HUES64 (cell line): Measurements from ENCODE around the gene ZNF20. TPM values are rescaled to one million over a fixed set of nuclear protein-coding genes. Genes with fewer than 3 reads are reported as not detected.

Experiments used
- H3K27ac ChIP-seq: 2 replicates; pipeline ENCODE4 v1.7.0; 2013; ENCODE audit warnings: low read depth, low read length, inconsistent platforms
- H3K27me3 ChIP-seq: 2 replicates; pipeline ENCODE4 v1.6.1; 2013; ENCODE audit warnings: mild to moderate bottlenecking, low read length; ENCODE audit not compliant: insufficient read depth
- H3K36me3 ChIP-seq: 2 replicates; pipeline ENCODE4 v1.6.1; 2013; ENCODE audit warnings: mild to moderate bottlenecking, low read length; ENCODE audit not compliant: insufficient read depth
- H3K4me1 ChIP-seq: 2 replicates; pipeline ENCODE4 v1.6.1; 2013; ENCODE audit warnings: mild to moderate bottlenecking, low read length, moderate library complexity; ENCODE audit not compliant: insufficient read depth
- H3K4me3 ChIP-seq: 2 replicates; pipeline ENCODE4 v1.5.1; 2013; ENCODE audit warnings: mild to moderate bottlenecking, low read length, moderate library complexity
- H3K9ac ChIP-seq: 2 replicates; pipeline ENCODE4 v1.6.1; 2013; ENCODE audit warnings: mild to moderate bottlenecking, low read depth, low read length
- H3K9me3 ChIP-seq: 2 replicates; pipeline ENCODE4 v1.6.1; 2013; ENCODE audit warnings: low read depth, low read length; ENCODE audit not compliant: insufficient read depth
- WGBS: fragments of 150-250, 120-280 bp; methylation state at CpG from one replicate; pipeline ENCODE4 v1.1.7; 2013; ENCODE audit warnings: missing lambda C conversion rate; 5-methylcytosine and 5-hydroxymethylcytosine counted together
- polyA plus RNA-seq, 2 experiments: library from polyadenylated mRNA; stranded (reverse); fragments of 50-300 nt; gene quantifications; one replicate each; pipeline ENCODE4 v1.2.3, GENCODE V29; 2013

The ZNF20 gene
- polyA plus RNA-seq (2013, experiment 1 of 2): 4.4 TPM
- polyA plus RNA-seq (2013, experiment 2 of 2): 5.6 TPM

- Histone ChIP-seq H3K27ac (peak within 1 kb of the TSS; percentile 89), H3K4me1 (peaks cover 10% of the 10 kb centered on the region), H3K4me3 (peak within 1 kb of the TSS; percentile 87), H3K27me3 (no peaks in the 10 kb centered on the region), H3K9me3 (peaks cover 20% of the 10 kb centered on the region), H3K36me3 (peaks cover 56% of the 10 kb centered on the region), H3K9ac (peak within 1 kb of the TSS; percentile 93)
- WGBS: 2% methylated on average over 49 of the region's 49 CpGs
These were observed at the start of gene ZNF20 for GRCh38 chr19:12139885-12140544. Gene ZNF20, minus strand, starts transcription at chr19:12140350. Its CDS starts 168 bp downstream, at chr19:12140182.

- WGBS: 97% methylated on average over 6 of the region's 6 CpGs
- Histone ChIP-seq H3K27ac (no peak overlapping the region), H3K9me3 (peaks cover 78% of the 10 kb centered on the region), H3K27me3 (no peaks in the 10 kb centered on the region), H3K36me3 (peaks cover 62% of the 10 kb centered on the region), H3K4me1 (no peaks in the 10 kb centered on the region), H3K4me3 (no peak overlapping the region), H3K9ac (no peak overlapping the region)
These were observed 47.5 kb upstream of the ZNF20 start for GRCh38 chr19:12187625-12188024.

DNA sequence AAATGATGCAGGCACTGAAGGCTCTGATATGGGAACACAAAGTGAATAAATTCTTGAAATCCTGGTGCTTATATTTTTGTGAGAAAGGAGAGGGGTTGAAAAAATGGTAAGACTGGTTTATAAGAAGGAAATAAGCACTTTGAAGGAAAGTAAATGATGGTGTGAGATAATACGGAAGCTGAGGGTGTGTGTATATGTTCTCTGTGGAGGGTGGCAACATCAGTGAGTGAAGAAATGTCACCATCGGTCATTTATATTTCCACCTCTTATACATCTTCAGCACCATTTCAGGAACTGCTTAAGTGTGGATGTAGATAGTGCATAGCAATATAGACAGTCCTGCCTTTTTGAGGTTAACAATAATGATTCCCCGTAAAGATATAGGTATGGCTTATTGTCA lies 40.2 kb upstream of the ZNF20 start:
- Histone ChIP-seq H3K4me1 (no peaks in the 10 kb centered on the region), H3K27ac (no peak overlapping the region), H3K9ac (no peak overlapping the region), H3K9me3 (peaks cover 53% of the 10 kb centered on the region), H3K27me3 (no peaks in the 10 kb centered on the region), H3K4me3 (no peak overlapping the region), H3K36me3 (peaks cover 15% of the 10 kb centered on the region; the same call in 1 of the 2 replicates)
- WGBS: 96% methylated on average over 2 of the region's 3 CpGs

DNA sequence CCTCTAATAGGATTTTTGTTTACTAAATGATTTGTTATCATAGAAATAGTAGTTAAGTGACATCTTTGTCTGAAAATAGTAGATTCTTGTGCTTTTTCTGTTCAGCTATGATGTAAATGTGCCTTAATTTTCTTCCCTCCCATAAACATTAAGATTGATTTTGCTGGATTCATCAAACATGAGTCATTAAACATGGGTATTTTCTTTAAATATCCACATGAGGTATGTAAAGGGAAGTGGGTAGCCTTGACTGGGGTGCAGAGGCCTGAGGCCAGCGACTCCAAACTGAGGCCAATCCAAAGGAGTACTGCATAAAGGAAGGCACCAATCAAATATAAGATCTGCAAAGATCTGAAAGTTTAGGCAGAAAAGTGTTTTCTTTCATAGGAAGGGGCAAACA lies 26.5 kb upstream of the ZNF20 start:
- Histone ChIP-seq H3K27me3 (no peaks in the 10 kb centered on the region), H3K4me3 (no peak overlapping the region), H3K4me1 (no peaks in the 10 kb centered on the region), H3K27ac (no peak overlapping the region), H3K9ac (no peak overlapping the region), H3K9me3 (no peaks in the 10 kb centered on the region), H3K36me3 (peaks cover 10% of the 10 kb centered on the region)
- WGBS: 94% methylated on average over 1 of the region's 1 CpG

DNA sequence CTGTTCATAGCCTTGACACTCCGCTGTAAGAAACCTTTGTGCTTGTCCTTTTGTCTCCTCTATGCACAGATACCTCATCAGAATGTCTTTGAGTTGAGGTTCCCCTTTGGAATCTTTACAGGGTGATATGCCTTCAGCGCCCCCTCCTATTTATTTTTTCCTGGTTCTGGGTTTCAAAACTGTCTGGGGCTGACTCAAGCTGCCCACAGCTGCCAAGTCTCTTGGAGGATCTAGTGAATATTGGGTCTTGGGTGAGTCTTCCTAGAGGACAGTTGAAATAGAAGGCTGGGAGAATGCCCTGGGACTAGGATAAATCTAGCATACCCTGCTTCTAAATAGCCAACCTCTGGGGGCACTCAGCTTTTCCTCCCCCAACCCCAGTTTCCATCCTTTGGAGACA lies 23.7 kb upstream of the ZNF20 start:
- 33% methylated on average over 2 of the region's 2 CpGs for WGBS
- peak overlapping the region; percentile 96 for H3K4me3 ChIP-seq
- H3K27ac ChIP-seq: no peak overlapping the region
- peak overlapping the region; percentile 93 for H3K9ac ChIP-seq
- H3K9me3 ChIP-seq: no peaks in the 10 kb centered on the region
- no peaks in the 10 kb centered on the region for H3K4me1 ChIP-seq
- H3K36me3 ChIP-seq: peaks cover 7% of the 10 kb centered on the region; the same call in 1 of the 2 replicates
- no peaks in the 10 kb centered on the region for H3K27me3 ChIP-seq

DNA sequence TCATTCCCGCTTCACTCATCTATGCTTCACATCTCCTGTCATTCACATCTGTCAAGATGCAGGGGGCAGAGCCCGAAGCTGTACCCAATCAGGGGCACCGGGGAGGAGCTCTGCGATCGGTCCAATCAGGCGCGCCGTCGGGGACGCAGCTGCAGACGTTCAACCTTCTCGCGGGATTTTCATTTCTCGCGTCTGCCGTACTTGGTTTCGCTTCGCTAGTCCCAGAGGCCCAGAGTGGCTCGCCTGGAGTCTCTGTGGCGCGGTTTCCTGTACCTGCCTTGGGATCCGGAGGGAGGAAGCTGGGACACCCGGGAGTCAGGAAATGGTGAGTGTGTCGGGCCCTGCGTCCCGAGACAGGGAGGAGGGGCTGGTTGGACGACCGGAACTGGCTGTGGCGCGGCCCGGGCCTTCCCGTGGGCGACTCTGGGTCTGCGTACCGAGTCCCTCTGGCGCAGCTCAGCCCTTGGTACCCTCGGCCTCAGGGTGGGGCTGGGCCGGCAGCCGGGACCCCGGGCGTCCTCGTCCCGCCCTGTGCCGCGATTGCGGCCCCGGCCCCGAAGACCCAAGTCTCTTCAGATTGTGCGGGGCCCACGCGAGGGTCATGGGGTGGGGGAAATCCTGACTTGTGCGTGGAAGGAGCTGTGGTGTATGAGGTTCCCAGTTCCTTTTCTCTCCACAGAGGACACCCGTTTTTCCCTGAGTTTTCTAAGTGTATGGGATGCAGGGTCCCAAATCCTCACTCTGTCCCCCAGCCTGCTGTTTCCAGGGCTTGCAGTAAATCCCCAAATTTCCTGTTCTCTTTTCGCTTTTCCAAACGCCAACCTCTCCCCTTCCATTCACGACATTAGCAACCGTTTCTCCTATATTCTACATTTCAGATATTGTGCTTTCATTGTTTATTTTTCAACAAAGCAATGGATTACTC lies 23.0 kb upstream of the ZNF20 start, which contains the start of gene ZNF136:
Gene ZNF136, plus strand, starts transcription at position 215 of the 925 bp plus-strand sequence. Its CDS starts 108 bp downstream, at position 323.
- under 1% methylated on average over 57 of the region's 57 CpGs for WGBS
- Histone ChIP-seq H3K9ac (peak within 1 kb of the TSS; percentile 93), H3K4me1 (no peaks in the 10 kb centered on the region), H3K27me3 (no peaks in the 10 kb centered on the region), H3K4me3 (peak within 1 kb of the TSS; percentile 96), H3K36me3 (peaks cover 7% of the 10 kb centered on the region; the same call in 1 of the 2 replicates), H3K27ac (peak within 1 kb of the TSS; percentile 87), H3K9me3 (no peaks in the 10 kb centered on the region)

- WGBS: 39% methylated on average over 7 of the region's 8 CpGs
- no peaks in the 10 kb centered on the region for H3K9me3 ChIP-seq
- H3K36me3 ChIP-seq: peaks cover 7% of the 10 kb centered on the region; the same call in 1 of the 2 replicates
- no peaks in the 10 kb centered on the region for H3K4me1 ChIP-seq
- H3K4me3 ChIP-seq: peak overlapping the region; percentile 96
- H3K27me3 ChIP-seq: no peaks in the 10 kb centered on the region
- no peak overlapping the region for H3K27ac ChIP-seq
- no peak overlapping the region for H3K9ac ChIP-seq
These were observed 22.3 kb upstream of the ZNF20 start for GRCh38 chr19:12162513-12162881.

- Histone ChIP-seq H3K36me3 (0 out of 2 replicates have a peak, but pooled peaks cover under 1% of the 10 kb centered on the region), H3K27me3 (no peaks in the 10 kb centered on the region), H3K4me1 (peaks cover 5% of the 10 kb centered on the region), H3K27ac (no peak overlapping the region), H3K9ac (no peak overlapping the region), H3K9me3 (no peaks in the 10 kb centered on the region), H3K4me3 (no peak overlapping the region)
- 95% methylated on average over 25 of the region's 25 CpGs for WGBS
These were observed 19.7 kb upstream of the ZNF20 start for GRCh38 chr19:12159773-12160414.

GRCh38 chr19:12156223-12157058 lies 16.3 kb upstream of the ZNF20 start, which contains the start of gene ZNF625:
Gene ZNF625, minus strand, starts transcription at chr19:12156734. Its CDS starts 176 bp downstream, at chr19:12156558.
- H3K4me1 ChIP-seq: peaks cover 5% of the 10 kb centered on the region
- H3K27me3 ChIP-seq: no peaks in the 10 kb centered on the region
- WGBS: under 1% methylated on average over 58 of the region's 58 CpGs
- peak within 1 kb of the TSS; percentile 95 for H3K4me3 ChIP-seq
- H3K27ac ChIP-seq: peak within 1 kb of the TSS; percentile 95
- peaks cover 19% of the 10 kb centered on the region for H3K36me3 ChIP-seq
- peak within 1 kb of the TSS; percentile 99 for H3K9ac ChIP-seq
- H3K9me3 ChIP-seq: no peaks in the 10 kb centered on the region

DNA sequence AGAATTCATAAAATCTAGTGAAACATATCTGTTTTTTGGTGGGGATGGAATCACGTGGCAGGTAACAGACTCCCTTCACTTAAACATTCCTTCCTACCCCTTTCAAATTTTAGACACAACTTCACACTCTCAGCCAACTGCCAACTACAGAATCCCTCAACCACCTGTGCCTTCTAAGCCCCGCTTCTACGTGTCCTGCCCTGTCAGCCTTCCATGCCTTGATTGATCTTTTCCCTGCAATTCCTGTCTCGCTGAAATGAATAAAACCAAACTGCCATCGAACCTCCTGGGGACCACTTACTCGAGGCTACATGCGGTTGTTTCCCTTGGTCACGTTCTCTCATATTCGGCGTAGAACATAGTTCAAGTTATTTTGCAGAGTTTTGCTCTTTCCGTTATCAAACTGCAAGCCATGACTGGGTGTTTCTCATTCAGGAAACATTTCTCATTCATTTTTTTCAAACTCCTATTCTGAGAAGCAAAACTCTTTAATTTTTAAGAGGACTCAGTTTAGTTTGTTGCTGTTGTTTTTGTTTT lies 15.2 kb upstream of the ZNF20 start:
- Histone ChIP-seq H3K27ac (no peak overlapping the region), H3K27me3 (no peaks in the 10 kb centered on the region), H3K4me3 (peak overlapping the region; percentile 95), H3K36me3 (peaks cover 27% of the 10 kb centered on the region), H3K4me1 (peaks cover 5% of the 10 kb centered on the region), H3K9me3 (peaks cover 2% of the 10 kb centered on the region; the same call in 1 of the 2 replicates), H3K9ac (peak overlapping the region; percentile 99)
- 45% methylated on average over 11 of the region's 11 CpGs for WGBS
